NT2/D1 (cell line): Measurements from ENCODE around the gene APOF.
"Not testable (repeated sequence)": the region's sequence is repeated elsewhere in the genome, so short reads cannot be mapped to it uniquely, and the experiment has no call there.

Experiments
- SUZ12 ChIP-seq: IDR thresholded peaks from 2 replicates; pipeline ENCODE4 v1.6.1; 2011; ENCODE audit not compliant: insufficient read length, insufficient read depth; ENCODE audit errors: extremely low read depth
- YY1 ChIP-seq: IDR thresholded peaks from 2 replicates; pipeline ENCODE4 v1.6.1; 2011; ENCODE audit not compliant: insufficient read length, insufficient read depth
- ZNF274 ChIP-seq: IDR thresholded peaks from 2 replicates; pipeline ENCODE4 v1.6.1; 2011; ENCODE audit warnings: mild to moderate bottlenecking, low read depth, low read length

GRCh38 chr12:56335527-56335926, 27.1 kb downstream of the APOF start:
- not testable (repeated sequence) for TF ChIP-seq YY1, ZNF274, SUZ12
